ENCODE results near the gene NUDT21.
A peak's percentile ranks its signal among the peaks of the same experiment; 100 is the strongest.

The NUDT21 gene

DNA sequence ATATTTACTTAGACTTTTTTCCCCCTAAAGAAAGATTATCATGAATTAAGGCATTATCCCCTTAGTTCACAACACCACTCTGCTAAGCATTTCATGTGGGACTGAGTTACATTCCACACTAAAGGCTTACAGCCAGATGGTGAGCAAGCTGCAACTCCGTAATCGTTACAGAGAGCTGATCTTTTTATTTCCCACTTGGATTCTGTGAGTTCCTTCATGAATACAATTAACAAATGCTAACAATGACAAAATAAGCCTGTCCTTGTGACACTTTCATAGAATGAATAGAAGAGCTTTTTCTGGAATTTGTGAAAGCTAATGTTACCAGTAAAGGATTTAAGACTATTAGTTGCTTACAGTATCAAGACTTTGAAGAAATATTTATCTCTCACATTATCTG lies 9.0 kb upstream of the NUDT21 start:
- DNase-seq: no peak

DNA sequence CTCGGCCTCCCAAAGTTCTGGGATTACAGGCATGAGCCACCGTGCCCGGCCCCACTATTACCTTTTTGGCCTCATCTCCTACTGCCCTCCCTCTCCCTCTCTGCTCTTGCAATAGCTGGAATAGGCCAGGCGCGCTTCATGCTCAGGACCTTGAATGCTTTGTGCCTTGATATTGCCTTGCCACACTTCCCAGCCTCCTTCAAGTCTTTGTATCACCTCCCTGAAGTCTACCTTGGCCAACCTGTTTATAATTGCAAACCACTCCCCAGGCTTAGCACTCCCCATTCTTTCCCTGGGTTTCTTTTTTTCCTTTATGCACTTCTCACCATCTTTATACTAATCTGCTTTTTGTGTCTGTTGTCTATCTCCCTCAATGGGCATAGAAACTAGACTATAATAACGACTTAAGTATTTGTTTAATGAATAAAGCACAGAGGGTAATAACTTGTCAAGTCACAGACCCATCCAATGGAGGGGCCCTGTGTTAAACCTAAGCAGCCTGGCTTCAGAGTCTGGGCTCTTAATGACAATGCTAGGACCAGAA lies 6.9 kb upstream of the NUDT21 start:
- no peak for DNase-seq

DNA sequence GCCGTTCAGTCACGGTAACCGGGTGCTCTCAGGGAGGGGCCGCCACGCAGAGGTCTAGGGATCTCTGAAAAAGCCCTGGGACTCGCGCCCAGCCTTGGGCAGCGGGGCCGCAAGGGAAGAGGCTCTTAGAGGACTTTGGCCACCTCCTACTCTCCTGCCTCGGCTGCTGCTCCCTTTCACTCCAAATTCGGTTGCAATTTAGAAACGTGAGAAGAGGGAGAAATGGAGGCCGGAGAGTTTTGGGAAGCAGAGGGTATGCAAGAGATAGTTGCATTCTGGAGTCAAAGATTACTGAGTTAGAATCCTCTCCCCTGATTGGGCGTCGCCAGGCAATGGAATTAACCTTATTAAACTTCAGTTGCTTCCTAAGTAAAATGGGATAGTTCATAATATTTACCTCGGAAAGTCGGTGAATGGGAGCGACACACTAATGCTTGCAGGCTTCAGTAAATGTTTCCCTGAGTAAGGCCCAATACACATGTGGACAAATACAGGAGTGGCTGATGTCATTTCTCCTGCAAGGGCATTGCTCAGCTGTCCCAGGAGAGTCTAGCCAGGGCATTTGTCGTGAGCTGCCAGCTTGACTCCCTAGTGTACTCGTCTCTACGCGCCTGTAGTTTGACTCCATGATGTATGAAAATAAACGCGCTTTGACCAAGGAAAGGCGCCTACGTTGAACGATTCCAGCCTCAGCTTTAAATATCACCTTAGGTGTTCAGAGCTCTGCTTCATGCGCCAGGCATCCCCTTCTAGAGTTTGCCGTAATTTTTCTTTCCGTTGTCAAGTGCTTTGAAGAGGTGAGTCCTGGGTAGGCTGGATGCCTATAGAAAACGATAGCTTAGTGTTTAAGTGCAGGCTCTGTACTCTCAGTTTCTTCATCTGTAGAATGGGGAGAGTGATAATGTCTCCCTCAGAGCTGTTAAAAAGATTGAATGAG lies 889 bp upstream of the NUDT21 start:
- DNase-seq: peak; percentile 36

DNA sequence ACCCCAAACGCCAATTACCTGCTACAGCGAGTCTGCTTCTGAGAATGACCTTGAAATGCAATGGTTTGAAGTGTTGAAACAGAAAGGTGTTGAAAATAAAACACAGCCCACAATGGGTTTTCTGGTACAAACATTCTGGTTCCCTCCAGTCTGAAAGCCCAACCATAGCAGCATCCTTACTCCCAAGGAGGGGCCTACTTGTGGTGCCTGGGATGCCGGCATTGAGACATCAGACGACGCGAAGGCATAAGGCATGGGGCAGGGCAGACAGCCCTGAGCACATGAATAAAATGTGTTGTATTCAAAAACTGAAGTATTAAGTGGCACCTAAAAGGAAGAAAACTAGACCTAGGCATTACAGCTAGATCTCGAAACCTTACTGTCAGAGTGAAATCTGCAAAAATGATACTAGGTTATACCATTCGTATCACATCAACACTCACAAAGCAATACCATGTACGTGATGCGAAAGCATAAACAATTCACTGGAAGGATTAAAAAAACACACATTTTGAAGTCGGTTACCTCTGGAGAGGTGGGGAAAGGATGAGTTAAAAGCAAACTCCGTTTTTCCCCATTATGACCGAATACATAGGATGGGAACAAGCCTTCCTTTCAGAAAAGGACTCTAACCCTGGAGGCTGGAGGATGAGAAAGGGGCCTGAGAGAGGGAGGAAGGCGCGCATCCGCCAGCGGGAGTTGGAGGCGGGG lies 702 bp downstream of the NUDT21 start:
- DNase-seq: peak; percentile 6

DNA sequence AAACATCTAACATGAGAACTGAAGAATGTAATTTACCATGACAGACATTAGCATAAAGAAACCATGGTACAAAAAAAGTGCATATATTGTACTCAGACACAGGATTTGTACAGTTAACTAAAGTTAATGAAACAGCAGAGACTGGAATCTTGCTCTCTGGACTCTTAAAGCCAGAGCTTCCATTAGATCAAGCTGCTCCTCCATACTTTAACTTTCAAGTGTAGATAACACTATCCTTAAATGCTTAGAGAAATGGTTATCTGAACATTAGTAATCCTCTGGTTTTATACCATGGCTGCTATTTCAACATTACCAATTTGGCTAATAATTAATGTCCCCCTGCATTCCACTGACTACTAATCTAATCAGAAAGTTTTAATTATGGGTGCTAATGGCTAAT lies 3.1 kb downstream of the NUDT21 start:
- no peak for DNase-seq

DNA sequence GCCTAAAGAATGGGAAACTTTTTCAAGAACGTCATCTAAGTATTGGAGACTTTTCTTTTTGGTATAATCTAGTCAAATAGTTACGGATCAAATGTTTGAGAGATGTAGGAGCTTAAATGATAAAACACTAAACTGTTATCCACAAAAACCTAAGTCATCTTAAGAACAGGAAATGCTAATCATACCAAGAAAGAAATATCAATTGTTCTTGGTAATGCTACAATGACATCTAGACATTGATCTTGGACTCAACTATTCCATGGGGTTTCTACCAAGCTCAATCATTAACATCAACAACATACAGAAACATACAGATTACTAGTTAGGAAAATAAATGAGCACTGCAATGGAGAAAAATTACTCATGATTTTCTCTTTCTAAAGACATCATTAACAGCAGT lies 3.8 kb downstream of the NUDT21 start:
- no peak for DNase-seq

DNA sequence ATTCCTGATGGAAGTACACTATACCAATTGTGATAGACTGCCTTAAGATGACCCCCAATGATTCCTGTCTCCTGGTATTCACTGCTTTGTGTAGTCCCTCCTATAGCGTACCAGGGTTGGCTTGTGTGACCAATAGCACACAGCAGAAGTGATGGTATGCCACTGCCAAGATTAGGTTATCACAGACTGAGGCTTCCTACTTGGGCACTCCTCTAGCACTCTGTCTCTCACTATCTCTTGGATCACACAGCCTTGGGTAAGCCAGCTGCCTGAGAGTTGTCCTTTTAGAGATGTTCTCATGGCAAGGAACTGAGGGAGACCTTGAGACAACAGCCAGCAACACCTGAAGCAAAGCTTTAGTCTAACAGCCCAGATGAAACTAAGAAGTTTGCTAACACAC lies 13.1 kb downstream of the NUDT21 start:
- DNase-seq: no peak

DNA sequence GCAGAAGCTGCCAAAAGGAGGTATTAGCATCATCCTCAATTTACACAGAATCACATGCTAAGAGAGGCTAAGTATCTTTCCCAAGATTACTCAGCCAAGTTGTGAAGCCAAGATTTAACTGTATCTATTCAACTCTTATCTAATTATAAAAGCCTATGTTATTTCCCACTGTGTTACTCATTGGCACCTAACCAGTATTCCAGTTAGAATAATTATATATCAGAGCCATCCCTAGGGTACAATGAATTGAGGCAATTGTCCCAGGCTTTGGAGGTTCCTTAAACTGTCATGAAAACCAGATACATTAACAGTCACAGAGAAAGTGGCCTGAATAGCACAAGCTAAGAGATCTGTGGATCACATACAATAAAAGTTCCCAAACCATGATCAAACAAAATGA lies 14.9 kb downstream of the NUDT21 start:
- DNase-seq: peak; percentile 47

DNA sequence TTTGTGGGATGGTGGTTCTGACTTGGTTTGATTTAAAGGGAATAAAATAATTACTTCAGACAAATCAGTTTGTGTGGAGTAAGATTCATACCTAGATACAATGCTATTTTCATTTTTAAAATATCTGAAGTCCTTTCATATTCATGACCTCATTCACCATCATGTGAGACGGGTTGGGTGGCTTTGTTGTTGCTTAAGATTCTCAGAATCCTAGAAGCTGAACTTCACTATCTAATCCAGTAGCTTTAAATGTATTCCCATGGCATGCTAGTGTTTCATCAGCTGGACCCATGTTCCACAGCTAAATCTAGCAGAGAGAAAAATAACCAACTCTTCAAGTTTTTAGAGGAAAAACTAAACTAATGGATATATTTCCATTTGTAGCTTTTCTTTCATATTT lies 23.0 kb downstream of the NUDT21 start:
- DNase-seq: peak; percentile 81

DNA sequence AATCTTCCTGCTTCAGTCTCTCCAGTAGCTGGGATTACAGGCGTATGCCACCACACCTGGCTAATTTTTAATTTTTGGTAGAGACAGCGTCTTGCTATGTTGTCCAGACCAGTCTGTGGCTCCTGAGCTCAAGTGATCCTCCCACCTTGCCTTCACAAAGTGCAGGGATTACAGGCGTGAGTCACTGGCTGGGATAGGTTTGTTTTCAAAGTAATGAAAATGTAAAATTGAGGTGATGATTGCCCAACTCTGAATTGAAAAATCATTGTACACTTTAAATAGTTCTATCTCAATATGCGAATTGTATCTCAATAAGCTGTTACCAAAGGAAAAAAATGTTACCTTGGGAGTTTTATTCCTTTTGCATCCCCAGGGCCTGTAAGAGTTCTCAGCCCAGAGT lies 24.5 kb downstream of the NUDT21 start:
- DNase-seq: no peak

DNA sequence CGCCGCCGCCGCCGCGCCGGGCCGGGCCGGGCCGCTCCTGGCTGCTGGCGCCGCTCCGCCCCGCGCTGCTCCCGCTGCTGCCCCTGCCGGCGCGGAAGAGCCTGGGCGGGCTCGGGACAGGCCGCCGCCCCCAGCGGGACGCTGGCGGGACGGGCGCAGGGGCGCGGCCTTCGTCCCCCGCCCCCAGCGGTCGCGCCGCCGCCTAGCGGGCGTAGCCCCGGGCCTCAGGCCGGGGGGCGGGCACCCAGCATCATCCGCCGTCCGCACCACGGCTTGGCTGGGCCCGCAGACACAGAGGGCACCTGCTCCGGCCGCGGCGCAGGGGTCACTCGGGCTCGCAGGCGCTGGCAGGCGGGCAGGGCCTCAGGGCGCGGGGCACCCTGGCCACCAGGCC lies 25.7 kb downstream of the NUDT21 start, which contains the start of gene AMFR:
Gene AMFR (minus strand): TSS at position 107 of the 394 bp plus-strand sequence. CDS start 218 bp downstream, outside the sequence.
- DNase-seq: peak; percentile 92

DNA sequence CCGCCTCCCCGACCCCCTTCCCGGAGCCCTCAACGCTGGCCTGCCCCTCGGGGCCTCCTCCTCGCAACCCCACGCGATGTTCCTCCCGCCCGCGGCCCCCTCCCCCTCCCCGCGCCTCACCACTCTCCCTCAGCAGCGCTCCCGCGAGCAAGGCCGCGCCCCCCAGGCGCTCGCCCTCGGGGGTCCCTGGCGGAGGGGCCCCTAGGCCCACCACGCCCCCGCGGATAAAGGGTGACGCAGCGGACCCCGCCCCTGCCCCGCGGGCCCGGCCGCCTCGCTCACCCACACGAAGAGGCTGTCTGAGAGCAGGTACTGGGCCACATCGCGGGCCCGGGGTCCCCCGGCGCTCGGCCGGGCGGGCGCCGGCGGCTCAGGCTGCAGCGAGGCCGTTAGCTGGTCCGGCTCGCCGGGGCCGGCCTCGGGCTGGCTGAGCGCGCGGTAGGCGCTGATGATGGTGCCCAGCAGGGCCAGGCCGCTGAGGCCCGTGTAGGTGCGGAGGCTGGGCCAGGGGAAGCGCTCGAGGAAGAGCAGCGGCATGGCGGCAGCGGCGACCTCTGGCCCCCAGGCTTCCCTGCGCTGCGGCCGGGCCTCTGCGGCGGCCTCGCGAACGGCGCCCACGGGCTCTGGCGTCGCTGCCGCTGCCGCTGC lies 26.2 kb downstream of the NUDT21 start:
- no peak for DNase-seq

DNA sequence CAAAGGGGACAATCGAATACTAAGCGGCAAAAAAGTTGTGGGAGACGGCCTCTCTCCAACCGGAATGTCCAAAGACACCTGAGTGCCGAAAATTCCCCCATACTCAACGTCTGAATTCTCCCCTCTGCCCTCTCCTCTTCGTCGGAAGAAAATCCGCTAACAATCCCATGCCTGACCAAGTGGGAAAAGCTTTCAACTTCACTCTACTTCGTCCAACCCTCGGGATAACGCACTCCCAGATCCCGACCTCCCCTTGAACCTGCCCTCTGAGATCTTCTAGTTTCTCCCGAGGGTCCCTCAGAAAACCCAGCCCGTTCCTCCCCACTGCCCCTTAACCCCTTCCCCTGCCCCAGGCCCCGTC lies 26.7 kb downstream of the NUDT21 start:
- no peak for DNase-seq

DNA sequence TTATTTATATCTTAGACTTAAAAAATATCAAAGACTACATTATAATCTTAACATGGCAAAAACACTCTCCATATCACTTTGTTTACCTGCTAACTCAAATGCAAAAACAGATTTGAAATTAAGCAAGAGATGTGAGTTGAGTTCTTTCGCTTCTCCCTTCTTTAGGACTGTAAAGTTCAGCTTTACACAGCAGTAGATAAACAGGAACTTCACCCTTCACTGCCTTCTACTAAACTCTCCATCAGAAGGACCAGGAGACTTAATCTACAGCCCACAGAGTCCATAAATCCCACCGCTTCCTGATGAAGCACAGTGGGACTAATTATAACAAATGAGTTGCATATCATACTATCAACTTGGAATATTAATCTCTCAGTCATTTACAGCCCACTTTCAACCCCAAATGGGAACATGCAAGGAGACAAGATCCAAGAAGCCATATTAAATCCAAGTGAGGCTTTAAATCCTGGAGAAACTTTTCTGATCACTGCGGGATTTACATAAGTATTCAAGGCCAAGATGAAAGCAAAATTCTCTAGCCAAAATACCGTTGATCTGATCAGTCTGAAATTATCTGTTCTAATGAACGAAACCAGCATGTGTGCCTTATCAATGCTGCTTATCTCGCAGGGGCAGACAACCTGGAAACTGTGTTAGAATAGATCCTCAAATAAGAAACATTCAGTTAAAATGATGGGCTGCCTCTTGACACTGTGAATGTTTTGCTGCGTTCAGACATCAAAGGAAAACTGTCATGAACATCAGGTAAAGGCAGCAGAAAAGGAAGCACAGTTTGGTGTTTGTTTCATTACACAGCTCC lies 27.3 kb downstream of the NUDT21 start:
- peak; percentile 72 for DNase-seq

DNA sequence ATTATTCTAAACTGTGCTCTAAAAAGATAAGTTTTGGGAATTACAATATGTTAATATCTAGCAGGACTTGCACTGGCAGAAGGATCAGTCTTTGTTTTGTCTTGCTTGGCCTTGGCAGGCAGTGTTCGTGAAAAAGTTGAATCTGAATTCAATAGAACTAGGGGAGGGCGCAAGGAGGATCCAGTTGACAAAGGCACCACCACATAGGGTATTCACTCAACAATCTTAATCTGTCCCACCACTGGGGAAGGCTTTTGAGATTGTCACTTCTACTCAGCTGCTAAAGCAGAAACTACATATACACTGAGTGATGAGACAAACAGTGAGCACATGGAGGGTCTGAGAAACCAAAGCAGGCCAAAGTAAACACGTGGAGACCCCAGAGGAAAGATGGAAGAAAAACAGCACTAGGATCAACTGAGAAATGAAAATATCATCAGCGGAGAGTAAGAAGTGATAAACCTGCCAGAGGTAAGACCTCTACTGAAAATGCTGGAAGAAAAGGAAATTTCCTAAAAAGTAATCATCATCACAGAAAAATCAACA lies 28.2 kb downstream of the NUDT21 start:
- DNase-seq: no peak

DNA sequence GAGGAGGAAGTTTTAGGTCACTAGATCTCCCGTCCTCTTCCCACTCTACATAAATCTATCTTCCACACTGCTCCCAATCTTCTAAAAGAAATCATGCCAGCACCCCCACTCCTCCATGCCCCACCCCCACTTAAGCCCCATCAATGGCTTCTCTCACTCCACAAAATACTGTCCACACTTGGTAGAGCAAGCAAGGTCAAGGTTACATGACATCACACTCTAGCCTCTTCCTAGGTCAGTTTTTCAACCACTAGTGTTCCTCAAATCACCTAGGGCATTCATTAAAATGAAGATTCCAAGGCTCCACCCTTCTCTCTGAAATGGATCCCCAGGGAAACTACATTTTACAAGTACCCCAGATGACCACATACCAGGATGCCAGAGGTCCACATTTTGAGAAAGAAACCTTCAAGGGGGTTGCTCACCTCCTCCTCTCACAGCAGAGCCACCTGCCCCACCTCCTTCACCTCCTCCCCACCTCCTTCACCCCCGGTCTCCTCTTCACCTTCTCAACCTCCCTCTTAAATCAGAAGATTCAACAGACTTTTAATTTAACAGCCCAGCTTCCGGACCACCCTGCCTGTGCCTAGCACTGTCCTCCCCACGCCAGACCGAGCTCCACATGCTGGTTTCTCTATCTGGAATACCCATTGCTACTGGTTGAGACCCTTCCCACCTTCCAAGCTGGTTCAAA lies 29.0 kb downstream of the NUDT21 start:
- DNase-seq: no peak

DNA sequence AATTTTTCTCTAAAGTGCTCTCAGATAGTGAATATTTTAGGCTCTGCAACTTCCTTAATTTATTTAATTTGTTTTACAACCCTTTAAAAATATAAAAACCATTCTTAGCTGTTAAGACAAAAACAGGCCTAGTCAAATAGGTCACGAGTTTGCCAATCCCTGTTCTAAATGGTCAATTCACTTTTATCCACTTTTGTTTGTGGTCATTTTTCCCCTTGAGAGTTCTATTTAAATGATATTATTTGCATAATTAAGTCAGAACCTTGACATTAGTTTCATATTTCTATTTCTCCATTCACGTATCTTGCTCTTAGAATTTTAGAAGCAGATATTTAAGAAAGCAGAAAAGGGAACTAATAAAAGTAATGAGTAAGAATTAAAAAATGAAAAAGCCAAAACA lies 29.8 kb downstream of the NUDT21 start:
- peak; percentile 63 for DNase-seq

DNA sequence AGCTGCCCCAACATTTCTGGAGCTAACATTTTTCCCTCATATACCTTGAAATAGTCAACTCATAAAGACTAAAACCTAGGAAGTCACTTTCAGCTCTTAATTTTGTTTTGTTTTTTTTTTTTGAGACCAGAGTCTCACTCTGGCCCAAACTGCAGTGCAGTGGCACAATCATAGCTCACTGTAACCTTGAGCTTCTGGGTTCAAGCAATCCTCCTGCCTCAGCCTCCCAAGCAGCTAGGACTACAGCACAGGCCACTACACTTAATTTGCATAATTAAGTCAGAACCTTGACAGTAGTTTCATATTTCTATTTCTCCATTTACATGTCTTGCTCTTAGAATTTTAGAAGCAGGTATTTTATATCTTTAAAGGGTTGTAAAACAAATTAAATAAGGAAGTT lies 30.5 kb downstream of the NUDT21 start:
- no peak for DNase-seq

DNA sequence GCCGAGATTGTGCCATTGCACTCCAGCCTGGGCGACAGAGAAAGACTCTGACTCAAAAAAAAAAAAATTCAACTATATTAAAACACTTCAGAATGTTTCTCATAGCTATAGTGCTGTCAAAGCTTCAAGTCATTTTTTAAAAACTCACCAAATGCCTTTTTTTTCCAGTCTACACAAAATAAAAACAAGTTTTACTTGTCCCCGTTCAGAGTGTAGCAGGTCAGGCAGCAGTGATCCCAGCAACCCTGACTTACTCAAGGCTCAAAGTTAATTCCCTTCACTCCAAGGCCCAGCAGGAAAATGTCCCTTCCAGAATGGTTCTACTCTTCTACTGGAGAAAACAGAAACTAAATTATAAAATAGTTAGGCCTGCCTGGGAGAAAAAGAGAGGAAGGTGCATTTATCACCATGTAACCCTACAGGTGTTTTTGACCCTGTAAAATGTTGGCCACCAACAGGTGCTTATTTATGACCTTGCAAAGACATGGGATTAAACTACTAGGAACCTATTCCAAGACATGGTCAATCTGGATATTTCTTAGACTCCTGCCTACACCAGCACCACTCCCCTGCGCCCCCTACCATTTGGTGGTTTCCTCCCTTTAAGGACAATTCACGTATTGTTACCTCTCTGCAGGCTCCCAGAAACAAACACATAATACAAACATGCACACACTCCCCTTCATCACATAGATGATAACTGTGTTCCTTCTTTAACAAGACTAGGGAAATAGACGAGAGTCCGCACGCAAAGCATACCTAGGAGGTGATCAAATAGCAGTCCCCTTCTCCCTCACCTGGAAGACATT lies 31.2 kb downstream of the NUDT21 start:
- DNase-seq: no peak

DNA sequence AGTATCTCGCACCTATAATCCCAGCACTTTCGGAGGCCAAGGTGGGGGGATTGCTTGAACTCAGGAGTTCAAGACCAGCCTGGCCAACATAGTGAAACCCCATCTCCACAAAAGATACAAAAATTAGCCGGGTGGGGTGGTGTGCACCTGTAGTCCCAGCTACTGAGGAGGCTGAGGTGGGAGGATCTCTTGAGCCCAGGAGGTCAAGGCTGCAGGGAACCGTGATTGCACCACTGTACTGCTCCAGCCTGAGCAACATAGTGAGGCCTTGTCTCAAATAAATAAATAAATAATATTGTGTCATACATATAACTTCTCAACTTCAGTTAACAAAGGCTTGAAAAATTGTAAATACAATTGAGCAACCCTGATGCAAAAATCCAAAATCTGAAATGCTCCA lies 34.0 kb downstream of the NUDT21 start:
- no peak for DNase-seq

DNA sequence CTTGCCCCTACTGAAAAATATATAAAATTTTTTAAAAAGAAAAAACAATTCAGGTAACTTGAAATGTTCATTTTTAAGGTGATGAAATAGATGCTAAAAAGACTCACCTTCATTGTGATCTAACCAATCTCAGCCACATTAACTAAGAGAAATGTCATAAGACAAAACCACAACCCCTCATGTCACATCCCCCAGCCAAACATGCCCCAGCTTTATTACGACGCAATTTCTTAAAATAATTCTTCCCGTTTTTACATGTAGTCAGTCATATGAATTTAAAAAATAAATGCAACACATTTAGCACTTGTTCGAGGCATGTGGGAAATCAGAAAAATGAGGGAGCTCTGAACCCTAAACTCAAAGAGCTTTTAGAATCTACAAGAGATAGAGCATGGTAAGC lies 35.3 kb downstream of the NUDT21 start:
- DNase-seq: peak; percentile 72
